Heart right ventricle (tissue), 16 donors: ENCODE measurements around the gene LHPP. TPM values are rescaled to one million over a fixed set of nuclear protein-coding genes. Genes with fewer than 3 reads are reported as not detected.

ENCODE experiments used
- ATAC-seq, 8 donors: fragments of 200-7000 bp; cut with Tn5 transposase; one replicate each; pipeline ENCODE4 v1.9.1; 2020; ENCODE audit warnings: mild to moderate bottlenecking in 8 of 8, moderate library complexity in 8 of 8, moderate number of reproducible peaks in 1 of 8
- DNase-seq, 2 donors: peaks; one replicate each; pipeline ENCODE4 v3.0.0-alpha.2; 2020
- H3K27ac ChIP-seq, 10 donors: fragments of 200-600 bp; sonication (generic) in 2 of 10; one replicate each; pipeline versions ENCODE4 v1.5.0 to v1.8.0; 2020 to 2022; ENCODE audit warnings: mild to moderate bottlenecking in 3 of 10
- H3K27me3 ChIP-seq, 7 donors: fragments of 200-600 bp; one replicate each; pipeline ENCODE4 v1.8.0; 2021 to 2022; ENCODE audit warnings: mild to moderate bottlenecking in 2 of 7
- H3K36me3 ChIP-seq, 9 donors: fragments of 200-600 bp; sonication (generic) in 1 of 9; one replicate each; pipeline versions ENCODE4 v1.5.0 to v1.8.0; 2020 to 2022; ENCODE audit warnings: mild to moderate bottlenecking in 2 of 9
- H3K4me1 ChIP-seq, 9 donors: fragments of 200-600 bp; sonication (generic) in 1 of 9; one replicate each; pipeline versions ENCODE4 v1.5.0 to v1.8.0; 2020 to 2022; ENCODE audit warnings: mild to moderate bottlenecking in 4 of 9
- H3K4me3 ChIP-seq, 10 donors: fragments of 200-600 bp; sonication (generic) in 2 of 10; one replicate each; pipeline versions ENCODE4 v1.5.0 to v1.8.0; 2020 to 2022; ENCODE audit warnings: mild to moderate bottlenecking in 7 of 10, moderate library complexity in 2 of 10
- H3K9me3 ChIP-seq, 11 donors: fragments of 200-600 bp in 10 of 11; sonication (generic) in 2 of 11; one replicate each; pipeline versions ENCODE4 v1.5.0 to v1.8.0; 2013 to 2022; ENCODE audit warnings: mild to moderate bottlenecking in 2 of 11, control low read depth in 1 of 11, moderate library complexity in 1 of 11
- WGBS, 2 donors: extraction: QIAGEN DNeasy Blood & Tissue Kit; methylation state at CpG; one replicate each; pipeline ENCODE4 v1.1.7; 2013; ENCODE audit warnings: inconsistent platforms in 1 of 2; 5-methylcytosine and 5-hydroxymethylcytosine counted together
- intact Hi-C, 10 donors: fragments of 100-400 bp; cut with DNase I; formaldehyde crosslinking; loops; one replicate each; pipeline versions ENCODE4 v1.11.1 to v1.14.2; 2022
- polyA plus RNA-seq, 2 donors: library from polyadenylated mRNA; stranded (reverse); fragments of 200-250 nt; gene quantifications; one replicate each; pipeline ENCODE4 v1.2.3, GENCODE V29; 2013
- total RNA-seq, 10 donors: library from RNA; stranded (reverse); fragmentation: NEBNext Ultra II Directional in 3 of 10; extraction: Animal tissue kit (Norgen Biotek cat#: 25700) in 3 of 10; gene quantifications; one replicate each; pipeline versions ENCODE4 v1.2.1 to v1.2.4, GENCODE V29; 2021 to 2023
- TF ChIP-seq, protein P1 (sequence below), 9 donors: fragments of 200-600 bp; sonication (generic) in 2 of 9; IDR thresholded peaks; one replicate each; pipeline versions ENCODE4 v1.5.0 to v1.8.0; 2021 to 2022; ENCODE audit warnings: antibody characterized with exemption in 9 of 9, mild to moderate bottlenecking in 5 of 9, moderate library complexity in 1 of 9
- donor health status: Arrhythmogenic right ventricular cardiomyopathy.
- donor health status: ischemic (EF 13 %, LVEDD 7.1; RV severe dilation, severe dysfunction).
- donor health status: healthy with polysubstance abuse.
- donor health status: DM: no; HTN: yes; CAD: no.
- donor health status: DM: no; HTN: no; CAD: no.
- donor health status: ischemic (EF 25% LVEDD 6.9; RV normal size, moderate dysfunction).
- donor health status: ischemic (EF 25% LVEDD 5.7; RV mildly dilated, moderate dysfunction).
- donor health status: healthy.
- donor health status: DM: yes; HTN: yes; CAD: no.
- donor health status: Ischemic cardiomyopathy.
- donor health status: ischemic (EF 35%, LVEDD 5.7; RV mildly dilated, moderate dysfunction).
- donor health status: nonischemic (EF 11% LVEDD 7.7; RV severe dilation, severe dysfunction).
- donor health status: DM: yes; HTN: yes; CAD: no.
- donor health status: PGD.
- donor health status: ischemic (EF 29% LVEDD 5.4; RV normal size, mild dysfunction).
- donor health status: nonischemic (EF 23%, LVEDD 6.1; RV moderate dilation, normal function).

LHPP gene
- total and polyA plus RNA-seq, 12 donors, result 4.2 to 20.5 (median 11.7) TPM

DNA sequence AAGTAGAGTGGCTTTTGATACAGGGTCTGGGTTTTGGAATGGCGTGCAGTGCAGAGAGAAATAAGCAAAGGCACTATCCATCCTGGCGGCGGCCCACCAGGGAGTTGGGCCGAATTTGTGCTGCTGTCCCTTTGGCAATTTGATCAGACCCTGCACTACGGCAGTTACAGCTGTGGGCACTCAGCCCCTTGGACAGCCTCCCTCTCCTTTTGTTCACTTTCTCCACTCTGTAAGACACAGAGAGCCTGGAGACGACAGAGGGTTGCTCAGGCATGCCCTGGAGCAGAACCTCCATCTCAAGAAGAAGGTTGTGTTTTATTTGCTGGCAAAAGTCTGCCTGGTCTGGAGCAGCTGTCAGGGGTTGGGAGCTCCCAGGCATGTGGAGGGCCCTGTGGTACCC is 55.8 kb downstream of the LHPP start:
- intact Hi-C loops, result no loop called here
- H3K4me1 ChIP-seq, result peaks cover 0 to 12% (median 1%) of the 10 kb centered on the region in 9 donors
- H3K27ac ChIP-seq, result no peak overlapping the region
- WGBS, 2 donors, result 88 to 90% methylated on average over 6 of the region's 6 CpGs
- H3K4me3 ChIP-seq, result no peak overlapping the region
- DNase-seq, result no peak
- H3K36me3 ChIP-seq, result no peaks in the 10 kb centered on the region
- no peaks in the 10 kb centered on the region for H3K9me3 ChIP-seq
- H3K27me3 ChIP-seq, result no peaks in the 10 kb centered on the region
- ATAC-seq, result no peak
- TF ChIP-seq, protein P1, sequence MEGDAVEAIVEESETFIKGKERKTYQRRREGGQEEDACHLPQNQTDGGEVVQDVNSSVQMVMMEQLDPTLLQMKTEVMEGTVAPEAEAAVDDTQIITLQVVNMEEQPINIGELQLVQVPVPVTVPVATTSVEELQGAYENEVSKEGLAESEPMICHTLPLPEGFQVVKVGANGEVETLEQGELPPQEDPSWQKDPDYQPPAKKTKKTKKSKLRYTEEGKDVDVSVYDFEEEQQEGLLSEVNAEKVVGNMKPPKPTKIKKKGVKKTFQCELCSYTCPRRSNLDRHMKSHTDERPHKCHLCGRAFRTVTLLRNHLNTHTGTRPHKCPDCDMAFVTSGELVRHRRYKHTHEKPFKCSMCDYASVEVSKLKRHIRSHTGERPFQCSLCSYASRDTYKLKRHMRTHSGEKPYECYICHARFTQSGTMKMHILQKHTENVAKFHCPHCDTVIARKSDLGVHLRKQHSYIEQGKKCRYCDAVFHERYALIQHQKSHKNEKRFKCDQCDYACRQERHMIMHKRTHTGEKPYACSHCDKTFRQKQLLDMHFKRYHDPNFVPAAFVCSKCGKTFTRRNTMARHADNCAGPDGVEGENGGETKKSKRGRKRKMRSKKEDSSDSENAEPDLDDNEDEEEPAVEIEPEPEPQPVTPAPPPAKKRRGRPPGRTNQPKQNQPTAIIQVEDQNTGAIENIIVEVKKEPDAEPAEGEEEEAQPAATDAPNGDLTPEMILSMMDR (IDR thresholded peaks at IDR 0.05), result no peak

DNA sequence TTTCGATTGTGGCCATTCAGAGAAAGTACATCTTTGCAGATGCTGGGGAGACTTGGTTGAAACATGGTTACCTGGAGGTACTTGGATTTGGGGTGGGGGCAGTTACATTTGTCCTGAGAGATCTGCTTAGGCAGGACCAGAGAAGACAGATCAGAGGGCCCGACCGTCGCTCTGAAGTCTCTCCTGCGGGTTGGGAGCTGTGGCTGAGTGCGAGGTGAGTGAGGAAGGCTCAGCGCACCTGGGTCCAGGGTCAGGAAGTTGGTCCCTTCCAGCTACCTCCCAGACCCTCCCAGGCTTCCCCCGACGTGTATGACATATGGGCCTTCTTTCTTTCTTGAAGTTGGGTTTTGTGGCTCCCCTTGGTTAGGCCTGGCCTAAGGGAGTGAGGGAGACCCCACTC is 56.3 kb downstream of the LHPP start:
- 92% methylated on average over 9 of the region's 9 CpGs for WGBS, 2 donors
- peaks cover 0 to 17% (median 6%) of the 10 kb centered on the region in 9 donors for H3K4me1 ChIP-seq
- no peaks in the 10 kb centered on the region for H3K9me3 ChIP-seq
- no peaks in the 10 kb centered on the region for H3K27me3 ChIP-seq
- DNase-seq (no peak), ATAC-seq (no peak)
- no peak overlapping the region for H3K27ac ChIP-seq
- no peak overlapping the region for H3K4me3 ChIP-seq
- intact Hi-C loops, result no loop called here
- H3K36me3 ChIP-seq, result no peaks in the 10 kb centered on the region
- TF ChIP-seq, protein P1 (IDR thresholded peaks at IDR 0.05), result no peak

DNA sequence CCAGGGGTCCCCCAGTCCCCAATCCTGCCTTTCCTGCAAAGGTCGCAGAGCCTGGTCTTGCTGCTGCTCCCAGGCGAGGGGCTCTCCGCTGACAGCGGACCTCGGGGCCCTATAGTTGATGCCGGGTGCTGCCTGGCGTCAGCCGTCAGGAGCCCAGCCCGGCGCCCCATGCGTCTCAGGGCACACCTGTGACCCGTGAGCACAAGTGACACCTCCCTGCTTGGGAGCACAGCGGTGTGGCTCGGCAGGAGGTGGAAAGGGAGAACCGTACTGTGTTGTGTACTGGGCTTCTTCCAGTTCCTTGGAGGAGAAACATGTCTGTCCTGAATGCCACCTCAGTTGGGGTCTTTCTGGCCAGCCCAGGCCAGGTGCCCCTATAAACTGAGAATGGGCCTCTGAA is 56.7 kb downstream of the LHPP start:
- no peaks in the 10 kb centered on the region for H3K9me3 ChIP-seq
- ATAC-seq (no peak), DNase-seq (no peak)
- intact Hi-C loops, result no loop called here
- peaks cover 0 to 21% (median 10%) of the 10 kb centered on the region in 9 donors for H3K4me1 ChIP-seq
- TF ChIP-seq, protein P1 (IDR thresholded peaks at IDR 0.05), result no peak
- H3K27ac ChIP-seq, result no peak overlapping the region
- WGBS, 2 donors, result 93 to 97% methylated on average over 15 of the region's 15 CpGs
- no peak overlapping the region for H3K4me3 ChIP-seq
- H3K27me3 ChIP-seq, result no peaks in the 10 kb centered on the region
- H3K36me3 ChIP-seq, result no peaks in the 10 kb centered on the region

GRCh38 chr10:124520558-124521428 is 59.2 kb downstream of the LHPP start:
- 87 to 92% methylated on average over 20 of the region's 20 CpGs for WGBS, 2 donors

More at GRCh38 chr10:124520558-124521428, 59.2 kb downstream of the LHPP start:
- no peak for DNase-seq
- no peak overlapping the region for H3K27ac ChIP-seq
- no peaks in the 10 kb centered on the region for H3K27me3 ChIP-seq
- peak in 1 of 8 donors; percentile 2 for ATAC-seq
- no peaks in the 10 kb centered on the region for H3K36me3 ChIP-seq
- intact Hi-C loops, result loop anchor here in 1 of 10 donors (5.0 kb wide), 1 partner anchor 307 kb away; no protein-coding TSS in a partner anchor
- TF ChIP-seq, protein P1 (IDR thresholded peaks at IDR 0.05), result no peak
- H3K4me1 ChIP-seq, result peaks cover 0 to 36% (median 13%) of the 10 kb centered on the region in 9 donors
- no peaks in the 10 kb centered on the region for H3K9me3 ChIP-seq
- no peak overlapping the region for H3K4me3 ChIP-seq
